HG02938 (cell line): ENCODE results near the gene NPR2.

Experiments used
- ATAC-seq: cut with Tn5 transposase; IDR thresholded peaks from one replicate; pipeline ENCODE4 v1.9.1; 2021; ENCODE audit warnings: mild to moderate bottlenecking, moderate library complexity; ENCODE audit not compliant: unreplicated experiment

The NPR2 gene

DNA sequence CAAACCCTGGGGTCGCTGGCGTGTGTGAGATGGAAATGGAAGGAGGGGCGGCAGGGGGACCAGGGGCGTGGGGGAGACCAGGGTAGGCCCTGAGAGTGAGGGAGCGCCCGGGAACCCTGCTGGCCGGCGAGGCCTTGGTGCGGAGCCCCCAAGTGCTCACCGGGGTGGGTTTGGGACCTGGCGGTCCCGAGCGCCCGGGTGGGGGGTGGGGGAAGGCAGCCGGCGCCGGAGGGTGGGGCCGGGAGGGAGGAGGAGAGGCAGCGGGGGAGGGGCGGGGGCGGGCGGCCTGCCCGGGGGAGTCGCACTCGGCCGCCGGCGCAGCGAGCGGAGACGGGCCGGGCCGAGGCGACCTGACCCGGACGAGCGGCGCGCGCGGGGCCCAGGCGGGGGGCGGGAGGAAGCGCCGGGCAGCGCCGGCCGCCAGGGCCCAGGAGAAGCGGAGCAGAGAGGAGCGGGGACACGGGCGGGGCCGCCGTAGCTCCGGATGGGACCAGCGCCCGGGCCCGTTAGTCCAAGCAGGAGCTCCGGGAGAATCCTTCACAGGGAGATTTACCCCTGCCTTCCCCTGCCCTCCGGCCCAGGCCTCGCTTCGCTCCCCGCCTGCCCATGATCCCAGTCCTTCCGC is at the start of gene NPR2:
Gene NPR2 (plus strand): TSS at position 295 of the 625 bp plus-strand sequence. CDS start 818 bp downstream, outside the sequence.
- ATAC-seq = no peak

DNA sequence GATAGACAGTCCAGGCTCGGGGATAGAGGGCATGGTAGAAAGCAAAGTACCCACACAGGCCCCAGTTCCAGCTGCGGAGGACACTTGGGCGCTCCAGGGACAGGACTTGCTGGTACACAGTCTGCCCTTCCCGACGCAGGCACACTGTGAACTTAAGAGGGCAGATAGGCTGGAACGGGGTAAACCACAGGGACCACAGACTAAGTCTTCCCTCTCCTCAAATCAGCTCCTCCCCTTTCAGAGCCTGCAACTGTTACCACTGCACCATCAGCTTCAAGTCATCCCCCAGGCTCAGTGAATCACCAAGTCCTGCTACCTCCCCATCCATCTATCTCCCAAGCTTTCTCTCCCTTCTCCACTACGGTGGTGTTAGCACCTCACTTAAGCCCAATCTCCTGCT is 49.7 kb upstream of the NPR2 start:
- ATAC-seq = no peak

- ATAC-seq = no peak
Observed at GRCh38 chr9:35743452-35743851, 47.9 kb upstream of the NPR2 start.

- no peak for ATAC-seq
Observed at GRCh38 chr9:35743880-35744518, 47.4 kb upstream of the NPR2 start.

GRCh38 chr9:35745569-35745968 is 45.8 kb upstream of the NPR2 start:
- no peak for ATAC-seq

GRCh38 chr9:35746583-35746982 is 44.8 kb upstream of the NPR2 start:
- no peak for ATAC-seq

DNA sequence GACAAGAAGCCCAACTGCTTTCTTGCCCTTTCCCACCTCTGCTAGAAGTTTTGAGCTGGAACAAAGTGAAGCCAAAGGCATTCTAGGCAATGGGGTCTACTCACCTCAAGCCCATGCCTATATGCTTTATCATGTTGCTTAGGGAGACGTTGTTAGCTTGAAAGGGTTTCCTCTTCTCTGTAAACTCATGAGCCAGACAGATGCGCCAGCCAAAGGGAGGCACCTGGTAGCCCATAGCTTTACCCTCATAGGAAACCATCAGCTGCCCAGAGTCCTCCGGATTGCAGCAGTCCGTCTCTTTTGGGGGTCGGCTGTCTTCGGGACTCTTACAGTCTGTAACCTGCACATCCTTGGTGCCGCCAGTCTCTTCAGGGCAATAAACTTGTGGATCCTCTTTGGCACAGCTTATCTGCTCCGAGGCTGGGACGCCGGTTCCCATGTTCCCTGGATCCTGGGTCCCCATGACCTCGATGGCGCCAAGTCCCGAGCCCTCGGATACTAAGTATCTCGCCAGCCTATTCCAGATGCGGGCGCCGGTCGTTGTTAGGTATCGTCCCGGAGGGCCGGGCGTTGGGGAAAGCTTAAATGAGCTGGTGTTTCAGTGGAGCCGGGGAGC is 43.0 kb upstream of the NPR2 start:
- peak; percentile 10 for ATAC-seq

DNA sequence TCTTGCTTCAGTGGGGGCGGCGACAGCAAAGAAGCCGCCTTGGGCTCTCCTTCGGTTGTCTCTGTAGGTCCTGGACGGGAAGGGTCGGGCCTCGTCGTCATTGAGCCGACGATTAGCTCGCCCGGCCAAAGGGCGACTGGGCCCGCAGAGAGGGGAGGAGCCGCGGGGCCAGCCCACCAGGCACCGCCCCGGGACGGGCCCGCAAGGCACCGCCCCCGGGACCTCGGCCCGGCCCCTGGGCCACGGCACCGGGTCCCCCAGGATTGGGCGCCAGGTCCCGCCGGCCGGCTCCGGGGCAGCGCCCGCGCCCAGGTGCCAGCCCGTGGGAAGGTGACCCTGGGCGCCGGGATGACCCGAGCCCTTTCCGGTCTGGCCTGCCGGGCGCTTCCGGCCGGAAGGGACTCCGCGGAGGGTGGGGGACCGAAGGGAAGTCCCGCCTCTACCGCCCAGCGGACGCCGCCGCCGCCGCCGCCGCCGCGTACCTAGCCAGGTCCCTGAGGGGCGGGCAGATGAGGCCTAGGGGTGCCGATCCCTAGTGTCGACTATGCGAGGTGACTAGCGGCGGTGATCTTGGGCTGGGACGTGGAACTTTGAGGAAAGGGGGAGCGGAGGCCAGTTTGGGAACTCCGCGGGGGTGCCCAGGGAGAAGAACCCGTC is 42.4 kb upstream of the NPR2 start, which contains the start of the genes GBA2 and RGP1:
Gene GBA2 (minus strand): TSS at position 371 of the 657 bp plus-strand sequence. CDS start 524 bp downstream, outside the sequence.
Gene RGP1 (plus strand): TSS at position 430 of the 657 bp plus-strand sequence. CDS start 469 bp downstream, outside the sequence.
- peak; percentile 72 for ATAC-seq

- peak; percentile 20 for ATAC-seq
Observed at GRCh38 chr9:35749515-35750255, 41.7 kb upstream of the NPR2 start.

DNA sequence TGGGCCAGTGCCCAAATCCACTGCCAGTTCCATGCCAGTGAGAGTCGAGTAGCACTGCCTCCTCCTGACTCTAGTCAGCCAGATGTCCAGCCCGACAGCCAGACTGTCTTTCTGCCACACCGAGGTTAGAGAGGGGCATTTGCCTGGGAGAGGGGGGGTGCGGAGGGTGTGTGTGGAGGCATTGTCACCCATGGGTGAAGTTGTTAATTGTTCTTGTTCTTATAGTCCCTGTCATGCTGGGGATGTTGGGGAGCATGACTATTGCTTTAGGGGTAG is 41.2 kb upstream of the NPR2 start:
- no peak for ATAC-seq

- no peak for ATAC-seq
Observed at GRCh38 chr9:35753466-35753865, 37.9 kb upstream of the NPR2 start.

DNA sequence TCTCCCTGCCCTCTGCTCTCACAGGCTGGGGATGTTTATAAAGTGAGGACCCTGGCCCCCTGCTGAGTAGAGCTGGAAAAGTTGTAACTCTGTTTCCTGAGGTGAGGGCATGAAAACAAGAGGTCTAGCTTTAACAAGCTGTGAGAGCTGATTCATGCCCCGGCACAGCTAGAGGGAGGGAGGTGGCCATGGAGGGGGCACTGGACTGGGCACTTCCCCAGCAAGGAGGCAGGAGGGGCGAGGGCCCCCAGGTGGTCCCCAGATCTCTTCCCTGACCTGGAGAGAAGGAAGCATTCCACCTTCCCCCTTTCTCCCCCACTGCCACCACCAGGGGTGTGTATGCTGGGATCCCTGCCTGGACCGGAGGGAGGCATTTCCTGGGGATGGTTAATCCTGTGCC is 37.1 kb upstream of the NPR2 start, which contains the start of gene MSMP:
Gene MSMP (minus strand): TSS at position 13 of the 400 bp plus-strand sequence. CDS start 147 bp downstream, outside the sequence.
- ATAC-seq = no peak

DNA sequence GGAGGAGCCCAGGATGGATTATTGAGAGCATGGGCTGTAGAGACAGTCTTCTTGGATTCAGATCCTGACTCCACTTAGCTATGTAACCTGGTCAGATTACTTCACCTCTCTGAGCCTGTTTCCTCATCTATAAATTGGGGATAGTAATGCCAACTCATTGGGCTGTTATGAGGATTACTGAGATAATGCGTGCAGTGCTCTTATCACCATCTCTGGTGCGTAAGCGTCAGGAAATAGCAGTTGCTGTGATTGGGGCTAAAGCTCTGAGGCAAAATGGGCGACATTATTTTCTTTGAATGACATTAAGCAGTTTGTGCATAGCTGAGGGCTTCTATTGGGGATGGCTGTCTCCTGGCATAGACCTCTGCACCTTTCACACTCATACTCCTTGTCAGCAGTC is 36.3 kb upstream of the NPR2 start:
- ATAC-seq = no peak

DNA sequence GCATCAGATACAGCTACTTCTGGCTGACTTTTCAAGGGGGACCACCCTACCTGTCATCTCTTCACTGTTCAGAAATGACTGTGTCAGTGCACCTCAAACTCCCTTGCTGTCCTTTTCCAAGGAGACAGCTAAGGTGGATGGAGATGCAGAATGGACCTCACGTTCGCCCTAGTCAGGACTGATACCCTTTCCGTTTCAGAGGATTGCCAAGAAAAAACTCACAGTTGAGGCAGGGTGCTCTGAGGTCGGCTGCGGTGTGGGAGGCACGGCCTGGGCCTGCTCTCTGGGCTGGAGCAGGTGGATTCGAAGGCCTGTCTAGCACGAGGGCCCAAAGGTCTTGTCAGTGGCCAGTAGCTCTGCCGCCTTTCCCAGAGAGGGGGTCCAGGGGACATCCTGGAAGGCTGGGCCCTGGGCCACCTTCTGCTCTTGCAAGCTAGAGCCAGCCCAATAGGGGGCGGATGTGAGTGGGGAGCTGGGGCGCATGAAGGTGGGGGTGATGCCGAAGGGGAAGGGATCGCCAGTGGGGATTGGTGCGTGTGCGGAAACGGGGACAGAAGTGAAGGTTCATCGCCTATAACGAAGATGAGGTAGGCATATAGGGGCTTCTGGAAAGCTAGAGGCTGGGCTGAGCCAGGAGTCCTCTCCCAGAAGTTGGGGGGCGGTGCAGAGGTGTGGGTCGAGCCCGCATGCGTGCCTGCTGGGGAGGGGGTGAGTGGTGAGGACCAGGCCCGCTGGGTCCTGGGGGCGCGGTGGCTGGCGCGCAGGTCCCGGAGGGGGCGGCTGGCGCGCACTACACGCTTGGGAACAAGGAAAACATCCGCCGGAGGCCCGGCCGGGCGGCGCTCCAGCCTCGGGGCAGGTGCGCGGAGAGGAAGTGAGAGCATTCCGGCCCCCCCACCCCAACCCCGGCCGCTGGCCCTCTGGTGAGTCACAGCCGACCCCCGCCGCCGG is 34.8 kb upstream of the NPR2 start:
- peak; percentile 55 for ATAC-seq

GRCh38 chr9:35757226-35757891 is 34.0 kb upstream of the NPR2 start:
- ATAC-seq = peak; percentile 34

- ATAC-seq = no peak
Observed at GRCh38 chr9:35757892-35758275, 33.5 kb upstream of the NPR2 start.

DNA sequence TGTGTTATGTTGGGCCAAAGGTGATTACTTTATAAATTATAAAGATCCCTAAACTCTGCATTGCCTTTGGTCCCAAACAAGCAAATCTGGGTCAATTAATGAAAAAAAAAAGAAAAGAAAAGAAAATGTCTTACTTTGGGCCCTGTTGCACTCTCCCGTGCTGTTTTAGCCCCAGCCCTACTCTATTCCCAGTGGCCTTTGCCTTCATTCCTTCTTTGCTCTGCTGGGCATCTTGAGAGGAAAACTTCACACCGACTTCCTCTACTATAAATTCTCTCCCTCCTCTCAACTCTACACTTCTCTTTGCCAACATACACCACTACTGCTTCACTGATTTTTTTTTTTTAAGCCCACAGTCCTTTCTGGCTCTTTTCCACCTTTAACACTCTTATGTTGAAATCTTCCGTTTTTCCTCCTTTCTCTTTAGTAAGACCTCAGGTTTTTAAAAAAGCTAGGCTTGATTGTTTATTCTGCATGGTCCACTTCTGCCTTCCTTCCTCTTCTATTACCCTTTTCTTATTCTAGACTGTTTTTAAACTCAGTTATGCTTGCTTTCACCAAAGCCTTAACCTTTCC is 32.8 kb upstream of the NPR2 start:
- ATAC-seq = no peak

DNA sequence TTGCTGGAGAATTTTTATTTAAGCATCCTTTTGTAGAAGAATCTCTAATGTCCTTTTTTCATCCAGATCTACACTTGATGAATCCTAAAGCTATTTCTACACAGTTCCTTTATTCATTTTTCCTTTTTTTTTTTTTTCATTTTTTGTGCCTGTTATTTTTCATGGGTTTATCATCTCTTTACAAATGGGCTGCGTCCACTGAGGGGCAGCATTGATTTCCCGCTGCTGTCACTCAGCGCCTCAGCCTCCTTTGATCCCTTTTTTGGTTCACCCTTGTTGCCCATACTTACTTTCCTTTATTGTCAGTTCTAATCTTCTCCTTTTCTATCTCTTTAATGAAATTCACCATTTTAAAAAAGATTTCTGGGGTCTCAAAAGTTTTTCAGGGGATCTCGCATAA is 31.6 kb upstream of the NPR2 start:
- no peak for ATAC-seq

DNA sequence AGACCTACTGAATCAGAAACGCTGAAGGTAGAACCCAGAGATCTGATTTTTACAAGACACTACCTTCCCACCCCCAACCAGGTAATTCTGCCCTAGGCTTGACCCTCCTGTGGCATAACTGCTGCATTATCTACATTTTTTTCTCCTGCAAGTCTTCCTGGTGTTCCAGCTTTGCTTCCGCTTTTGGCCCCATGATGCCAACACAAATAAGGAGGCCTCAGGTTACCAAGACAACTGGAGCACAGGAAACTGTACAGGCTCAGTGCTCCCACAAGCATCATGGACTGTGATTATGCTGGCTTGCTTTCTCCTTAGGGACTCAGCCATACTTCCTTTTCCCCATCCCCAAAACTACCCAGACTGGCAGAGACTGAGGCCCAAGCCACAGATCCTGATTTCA is 30.7 kb upstream of the NPR2 start:
- ATAC-seq = no peak
